NCI-H526 (cell line): ENCODE data around the gene S1PR1.

ENCODE experiments used
- DNase-seq, 2 experiments: peaks; one replicate each; lab custom pipeline; 2025; lab: John Stamatoyannopoulos, UW

S1PR1 gene

DNA sequence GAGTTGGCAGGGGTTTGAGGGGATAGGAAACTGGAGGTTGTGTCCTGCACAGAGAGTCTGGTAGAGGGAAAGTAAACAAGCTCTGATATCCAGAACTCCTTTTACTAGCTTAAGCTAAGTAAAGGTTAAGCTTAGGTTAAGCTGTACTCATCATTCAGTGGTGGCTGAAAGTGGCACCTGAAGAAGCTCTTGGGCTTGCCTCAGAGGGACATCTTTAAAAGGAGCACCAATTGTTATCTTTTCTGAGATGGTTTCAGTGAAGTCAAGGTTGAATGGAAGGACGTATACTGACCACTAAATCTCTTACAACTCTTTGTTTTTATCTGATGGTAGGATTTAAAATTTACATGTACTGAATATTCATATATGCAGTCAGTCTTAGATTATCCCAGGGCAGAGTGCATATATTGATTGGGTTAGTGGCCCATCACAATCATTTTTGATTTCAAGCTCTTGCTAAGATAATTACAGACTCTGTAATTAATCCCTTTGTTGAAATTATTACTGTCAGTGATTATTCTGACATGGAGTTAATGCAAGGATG is 43.3 kb downstream of the S1PR1 start:
- no peak for DNase-seq

DNA sequence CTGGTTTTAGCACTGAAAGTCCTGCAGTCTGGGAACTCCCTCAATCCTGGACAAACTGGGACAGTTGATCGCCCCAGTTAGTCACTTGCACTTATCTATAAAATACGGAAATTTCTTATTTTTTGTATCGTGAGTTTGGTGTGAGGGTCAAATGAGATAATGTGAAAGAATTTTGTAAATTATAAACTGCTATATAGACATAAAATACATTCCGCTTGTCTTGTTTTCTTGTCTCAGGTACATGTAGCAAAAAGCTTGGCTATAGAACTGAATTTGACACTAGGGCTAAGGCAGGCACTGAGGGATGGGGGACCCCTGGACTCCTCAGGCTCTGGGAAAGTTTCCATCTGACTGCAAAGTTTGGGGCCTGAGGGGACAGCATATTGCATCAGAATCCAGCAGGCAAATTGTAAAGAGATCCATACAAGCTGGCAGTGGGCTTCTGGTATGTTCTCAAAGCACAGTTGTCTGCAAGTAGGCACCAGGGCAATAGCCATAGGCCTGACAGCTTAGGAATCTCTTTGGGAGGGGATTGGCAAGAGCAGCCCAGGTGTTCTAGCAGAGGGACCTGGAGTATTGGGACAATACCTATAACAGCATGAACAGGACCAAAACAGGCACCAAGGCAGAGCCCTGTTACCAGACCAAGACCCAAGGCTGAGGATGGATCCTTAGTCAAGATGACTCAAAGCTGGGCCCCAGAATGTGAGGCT is 44.3 kb downstream of the S1PR1 start:
- no peak for DNase-seq

DNA sequence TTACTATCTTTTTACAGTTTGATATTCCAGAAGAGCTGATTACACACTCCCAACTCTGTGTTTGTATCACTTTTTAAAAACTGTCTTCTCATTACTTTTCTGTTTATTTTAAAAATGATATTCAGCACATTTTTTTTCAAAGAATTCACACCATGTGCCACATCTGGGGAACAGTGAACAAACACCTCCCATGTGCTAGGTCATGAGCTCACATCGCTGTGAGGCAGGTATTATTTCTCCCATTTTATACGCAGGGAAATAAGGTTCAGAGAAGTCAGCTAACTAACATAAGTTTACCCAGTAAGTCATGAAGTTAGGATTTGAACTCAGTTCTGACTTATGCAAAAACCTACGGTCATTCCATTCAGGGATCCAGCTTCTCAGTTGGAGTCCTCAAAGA is 44.9 kb downstream of the S1PR1 start:
- no peak for DNase-seq

DNA sequence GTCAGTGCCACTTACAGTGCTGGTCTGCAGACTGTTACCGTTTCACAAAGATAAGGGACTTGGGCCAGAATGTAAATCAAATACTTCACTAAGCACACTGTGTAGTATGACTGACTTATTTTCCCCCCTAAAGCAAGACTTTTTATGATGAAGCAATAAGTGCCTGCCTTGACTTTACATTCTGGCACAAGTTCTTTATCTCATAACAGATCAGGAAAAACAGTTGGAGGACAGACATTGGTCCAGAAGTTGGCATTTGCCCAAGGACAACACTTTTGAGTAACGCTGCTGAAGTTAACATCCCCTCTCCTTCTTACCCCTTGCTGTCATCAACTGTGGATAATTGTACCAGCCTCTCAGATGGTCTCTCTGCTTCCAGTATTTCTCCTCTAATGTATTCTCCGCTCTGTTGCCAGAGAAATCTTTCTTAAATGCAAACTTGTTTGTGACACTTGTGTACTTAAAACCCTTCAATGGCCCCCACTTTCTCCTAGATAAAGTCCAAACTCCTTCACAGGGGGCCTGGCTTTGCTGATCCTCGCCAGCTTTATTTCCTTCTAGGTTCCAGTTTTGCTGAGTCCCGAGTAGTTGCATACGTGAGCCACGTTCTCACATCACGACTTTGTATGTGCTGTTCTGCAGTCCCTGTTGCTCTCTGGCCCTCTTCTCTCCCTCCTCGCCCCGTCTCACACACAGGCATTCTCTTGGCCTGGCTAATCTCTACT is 45.7 kb downstream of the S1PR1 start:
- DNase-seq, result no peak

DNA sequence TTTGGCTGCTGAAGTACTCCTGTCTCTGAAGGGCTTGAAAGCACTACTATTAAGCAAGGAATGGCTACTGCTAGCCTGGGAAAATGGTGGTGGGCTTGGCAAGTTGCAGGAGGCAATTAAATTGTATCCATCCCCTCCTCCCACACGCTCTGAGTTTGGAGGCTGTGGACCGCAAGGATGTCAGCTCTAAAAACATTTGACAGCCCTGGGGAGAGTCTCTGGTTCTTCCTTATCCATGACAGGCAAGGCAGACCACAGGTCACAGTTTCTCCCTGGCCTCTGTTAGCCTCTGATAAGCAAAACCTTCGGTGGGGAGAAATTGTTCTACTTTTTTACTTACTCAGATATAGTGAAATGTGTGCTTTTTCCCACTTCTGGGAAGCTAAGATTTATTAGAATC is 46.6 kb downstream of the S1PR1 start:
- no peak for DNase-seq

DNA sequence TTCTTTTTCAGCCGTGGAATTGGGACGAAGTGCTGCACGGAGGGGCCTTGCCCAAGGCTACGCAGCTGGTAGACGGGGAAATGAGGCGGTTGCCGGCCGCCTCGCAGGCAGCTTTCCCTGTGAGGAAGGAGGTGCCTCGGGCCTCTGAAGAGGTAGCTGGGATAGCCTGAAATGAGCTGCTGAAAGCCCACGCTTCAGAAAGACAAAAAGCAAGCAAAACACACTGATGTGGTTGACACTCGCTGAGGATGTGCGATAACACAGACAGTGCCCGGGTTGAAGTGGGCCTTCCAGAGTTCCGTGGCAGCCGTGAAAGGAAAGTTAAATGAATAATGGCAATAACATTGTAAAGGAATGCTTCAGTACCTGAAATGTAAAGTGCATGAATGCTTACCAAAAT is 47.2 kb downstream of the S1PR1 start:
- DNase-seq, result no peak

DNA sequence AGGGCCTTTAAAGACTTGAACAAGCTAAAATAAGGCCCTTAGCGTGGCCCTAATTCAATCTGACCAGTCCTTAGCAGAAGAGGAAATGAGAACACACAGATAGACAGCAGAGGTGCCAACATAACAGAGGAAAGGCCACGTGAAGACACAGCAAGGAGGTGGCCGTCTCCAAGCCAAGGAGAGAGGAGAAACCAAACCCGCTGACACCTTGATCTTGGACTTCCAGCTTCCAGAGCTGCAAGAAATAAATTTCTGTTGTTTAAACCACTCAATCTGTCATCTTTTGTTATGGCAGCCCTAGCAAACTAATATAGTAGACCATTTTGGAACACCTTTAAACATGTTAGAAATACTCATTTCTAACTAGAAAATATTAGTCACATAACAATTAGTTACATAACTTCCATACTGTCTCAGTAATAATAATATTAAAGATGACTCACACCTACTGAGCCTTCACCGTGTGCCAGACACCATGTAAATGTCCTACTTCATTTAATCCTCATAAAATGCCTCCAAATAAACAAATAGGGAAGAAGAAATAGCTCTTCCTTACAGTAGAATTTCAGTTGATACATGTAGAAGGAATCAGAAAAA is 47.9 kb downstream of the S1PR1 start:
- no peak for DNase-seq

DNA sequence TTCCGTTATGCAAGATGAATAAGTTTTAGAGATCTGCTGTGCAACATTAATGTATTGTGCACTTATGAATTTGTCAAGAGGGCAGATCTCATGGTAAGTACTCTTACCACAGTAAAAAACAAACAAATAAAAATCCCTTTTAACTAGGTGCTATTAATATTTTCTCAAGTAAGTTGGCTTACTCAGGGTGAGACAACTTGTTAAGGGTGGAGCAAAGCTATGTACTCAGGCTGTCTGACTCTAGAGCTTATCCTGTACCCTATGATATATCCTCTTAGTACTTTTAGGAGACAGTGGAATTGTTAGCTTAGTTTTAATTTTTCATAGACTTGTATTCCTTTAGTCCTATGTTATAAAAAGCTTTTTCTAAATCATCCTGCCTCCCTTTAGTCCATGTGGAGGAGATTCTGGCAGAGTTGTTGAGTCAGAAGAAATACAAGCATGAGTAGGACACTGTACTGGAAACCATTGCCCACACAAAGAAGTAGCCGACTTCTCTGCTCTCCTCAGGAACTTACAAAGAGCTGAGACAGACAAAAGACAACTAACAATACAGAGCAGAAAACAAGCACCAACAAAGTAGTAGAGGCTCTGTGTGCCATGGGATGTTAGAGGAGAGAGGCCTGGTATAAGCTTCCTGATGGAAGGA is 49.2 kb downstream of the S1PR1 start:
- no peak for DNase-seq

DNA sequence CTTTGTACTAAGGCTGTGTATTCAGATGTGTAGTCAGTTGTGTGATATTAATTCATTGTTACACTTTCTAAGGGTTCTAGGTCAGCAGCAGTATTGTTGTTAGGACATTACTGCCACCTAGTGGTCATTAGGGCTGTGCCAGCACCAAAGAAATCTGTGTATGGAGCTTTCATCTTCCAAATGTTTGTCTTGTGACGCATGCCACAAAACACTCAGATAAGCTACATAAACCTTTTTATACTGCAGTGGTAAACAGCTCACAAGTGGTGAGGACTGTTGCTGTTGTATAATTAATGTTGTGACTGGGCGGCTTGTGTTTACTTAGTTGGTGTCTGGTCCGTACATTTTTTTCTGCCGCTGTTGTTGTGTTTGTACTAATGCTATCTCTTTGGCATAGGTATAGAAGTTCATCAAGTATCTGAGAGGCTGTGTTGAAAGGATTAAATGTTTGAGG is 51.7 kb downstream of the S1PR1 start:
- DNase-seq, result peak; percentile 36 to 82

DNA sequence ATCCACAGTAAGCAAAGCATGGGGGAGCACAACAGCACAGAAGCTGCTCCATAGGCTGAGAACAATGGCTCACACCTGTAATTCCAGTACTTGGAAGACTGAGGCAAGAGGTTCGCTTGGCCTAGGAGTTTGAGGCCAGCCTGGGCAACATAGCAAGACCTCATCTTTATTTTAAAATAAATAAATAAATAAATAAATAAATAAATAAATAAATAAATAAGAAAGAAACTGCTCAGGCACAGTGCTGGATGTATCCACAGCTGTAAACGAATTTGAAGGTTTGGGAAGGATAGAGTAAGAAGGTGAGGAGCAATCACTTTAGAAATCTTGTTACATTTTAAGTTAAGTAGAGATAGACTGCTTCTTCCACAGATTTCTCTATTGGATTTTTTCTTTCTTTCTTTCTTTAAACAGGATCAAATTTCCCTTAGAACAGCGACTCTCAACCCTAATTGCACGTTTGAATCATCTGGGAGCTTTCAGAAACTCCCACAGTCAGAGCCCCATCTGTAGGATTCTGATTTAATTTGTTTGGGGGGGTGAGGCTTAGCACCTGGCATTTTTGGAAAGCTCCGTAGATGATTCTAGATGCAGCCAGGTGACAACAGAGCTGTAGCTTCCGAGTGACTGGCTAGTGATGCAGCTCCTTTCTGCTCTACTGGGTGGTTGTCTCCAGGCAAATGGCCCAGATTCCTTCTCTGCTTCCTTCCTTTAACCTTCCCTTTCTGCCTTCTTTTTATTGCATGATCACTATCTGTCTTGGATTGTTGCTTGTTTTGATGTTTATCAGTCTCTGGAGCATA is 53.5 kb downstream of the S1PR1 start:
- no peak for DNase-seq
